Gastroesophageal sphincter (tissue), 4 donors: ENCODE measurements around the gene NEDD9. TPM values are rescaled to one million over a fixed set of nuclear protein-coding genes. Genes with fewer than 3 reads are reported as not detected.

Source experiments
- ATAC-seq: fragments of 150-250 bp; one replicate; pipeline ENCODE4 v1.9.1; 2016; ENCODE audit warnings: mild to moderate bottlenecking, moderate library complexity
- H3K27ac ChIP-seq, 4 donors: fragments of 200-600 bp; sonication (generic) in 3 of 4; 1 replicate in 3 of 4; 2 replicates in 1 of 4; pipeline ENCODE4 v1.5.1; 2016 to 2019
- H3K27me3 ChIP-seq: fragments of 200-600 bp; sonication (generic); one replicate; pipeline ENCODE4 v1.5.1; 2019
- H3K36me3 ChIP-seq, 2 donors: fragments of 200-600 bp; sonication (generic); one replicate each; pipeline ENCODE4 v1.5.1; 2019; ENCODE audit warnings: control low read depth in 1 of 2
- H3K4me1 ChIP-seq, 3 donors: fragments of 200-600 bp; sonication (generic); 1 replicate in 2 of 3; 2 replicates in 1 of 3; pipeline ENCODE4 v1.5.1; 2016 to 2019; ENCODE audit warnings: control low read depth in 2 of 3
- H3K4me3 ChIP-seq, 2 donors: fragments of 200-600 bp; sonication (generic); one replicate each; pipeline ENCODE4 v1.5.1; 2019; ENCODE audit warnings: mild to moderate bottlenecking in 1 of 2, moderate library complexity in 1 of 2
- H3K9me3 ChIP-seq, 3 donors: fragments of 200-600 bp; sonication (generic); one replicate each; pipeline ENCODE4 v1.5.1; 2017 to 2019; ENCODE audit warnings: control low read depth in 2 of 3
- EP300 ChIP-seq: sonication (generic); formaldehyde crosslinking; IDR thresholded peaks from one replicate; pipeline ENCODE4 v1.6.1; 2017; ENCODE audit warnings: antibody characterized with exemption, mild to moderate bottlenecking
- POLR2A ChIP-seq, 2 donors: fragments of 450-650 bp; IDR thresholded peaks; one replicate each; pipeline ENCODE4 v1.6.1; 2017; ENCODE audit warnings: antibody characterized with exemption in 2 of 2, mild to moderate bottlenecking in 2 of 2, moderate library complexity in 1 of 2
- POLR2AphosphoS5 ChIP-seq: sonication (generic); formaldehyde crosslinking; IDR thresholded peaks from one replicate; pipeline ENCODE4 v1.6.1; 2017; ENCODE audit warnings: antibody characterized with exemption
- WGBS, 2 donors: methylation state at CpG; one replicate each; pipeline ENCODE4 v1.1.5; 2018; ENCODE audit warnings: low coverage in 1 of 2; 5-methylcytosine and 5-hydroxymethylcytosine counted together
- total RNA-seq, 4 donors: library from RNA; depleted of rRNA; stranded (reverse); fragments of >200 nt; gene quantifications; one replicate each; pipeline ENCODE4 v1.1.0, GENCODE V29; 2016
- TF ChIP-seq, protein P1 (sequence below), 4 experiments: fragments of 200-600 bp in 2 of 4; fragments of 450-650 bp in 2 of 4; sonication (generic) in 1 of 4; IDR thresholded peaks; one replicate each; pipeline ENCODE4 v1.5.1; 2017 to 2019; ENCODE audit warnings: antibody characterized with exemption in 4 of 4, mild to moderate bottlenecking in 2 of 4, moderate library complexity in 2 of 4

The NEDD9 gene
- total RNA-seq, 4 donors from 2014 or later, result 13.1 to 42.7 (median 26.7) TPM

DNA sequence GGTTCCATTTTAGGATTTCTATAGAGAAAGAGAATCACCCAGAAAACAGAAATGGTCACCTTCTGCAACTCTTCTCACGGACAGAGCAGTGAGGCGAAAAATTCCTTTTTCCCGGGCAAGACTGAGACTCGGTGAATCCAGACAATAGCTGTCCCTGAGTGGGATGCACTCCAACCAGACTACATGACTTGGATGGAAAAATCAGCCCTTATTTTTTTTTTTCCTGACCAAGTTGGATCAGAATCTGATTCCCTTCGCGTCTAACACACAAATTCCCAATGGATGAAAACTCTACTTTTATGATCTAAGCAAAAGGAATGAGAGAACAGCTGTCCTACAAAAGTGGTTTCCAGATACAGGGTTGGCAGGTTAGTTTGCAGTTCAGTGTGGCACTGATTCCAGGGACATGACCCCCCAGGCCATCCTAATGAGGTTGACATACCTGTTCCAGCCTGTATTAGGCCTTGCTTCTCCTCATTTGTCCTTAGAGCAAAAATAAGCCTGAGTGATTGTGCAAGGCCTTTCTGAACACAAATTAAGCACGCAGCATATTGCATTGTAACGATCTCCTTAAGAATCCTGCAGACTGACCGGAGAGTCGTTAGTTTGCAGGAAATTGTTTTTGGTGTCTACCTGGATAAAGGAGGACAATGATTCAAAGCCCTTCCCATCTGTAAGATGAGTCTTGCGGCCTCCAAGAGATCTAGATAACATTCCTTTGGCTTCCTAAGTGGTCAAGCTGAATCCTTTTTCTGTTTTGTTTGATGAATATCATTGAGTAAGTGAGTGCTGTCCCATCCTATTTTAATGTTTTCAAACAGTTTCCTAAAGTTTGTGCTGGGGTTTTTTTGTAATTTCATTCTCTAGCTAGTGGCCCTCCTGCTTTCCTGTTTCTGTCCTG lies 1.5 kb upstream of the NEDD9 start:
- H3K27ac ChIP-seq, result peak overlapping the region in 3 of 4 donors; percentile 80 to 89 (median 84)

DNA sequence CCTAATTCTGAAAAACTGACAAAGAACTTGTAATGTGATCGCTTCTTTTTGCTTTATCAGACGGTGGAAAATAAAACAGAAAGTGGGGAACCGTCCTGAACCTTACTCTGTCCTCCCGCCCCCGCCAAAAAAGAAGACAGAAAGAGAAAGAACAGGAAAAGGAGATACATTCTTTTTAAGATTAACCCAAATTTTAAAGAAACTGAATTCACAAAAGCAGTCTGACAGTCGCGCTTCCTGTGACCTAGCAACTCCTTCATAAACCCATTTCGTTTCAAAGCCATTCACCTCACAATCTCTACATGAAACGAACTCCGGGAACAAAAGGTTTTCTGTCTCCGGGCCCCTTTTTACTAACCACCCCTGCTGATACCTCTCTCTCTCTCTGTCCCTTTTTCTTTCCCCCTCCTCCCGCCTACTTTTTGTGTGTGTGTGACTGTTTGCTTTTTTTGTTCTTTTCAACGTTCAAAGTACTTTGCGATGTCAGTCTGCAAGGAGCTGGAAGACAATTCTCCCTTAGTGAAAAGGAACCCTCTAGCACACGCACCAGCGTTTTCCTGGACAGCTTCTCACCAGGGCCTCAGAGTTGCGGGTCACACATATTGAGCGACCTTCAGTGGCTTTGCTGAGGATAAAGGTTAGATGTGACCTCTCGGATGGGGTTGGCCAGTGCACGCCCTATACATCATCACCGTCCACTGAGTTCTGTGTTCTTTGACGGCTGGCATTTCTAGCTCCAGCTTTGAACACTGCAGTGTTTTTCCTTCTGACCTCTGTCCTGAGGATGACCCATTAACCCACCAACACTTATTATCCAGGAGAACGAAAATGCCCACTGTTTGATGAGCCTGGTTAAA lies 530 bp upstream of the NEDD9 start:
- Histone ChIP-seq H3K36me3 (no peaks in the 10 kb centered on the region), H3K4me3 (peak overlapping the region; percentile 50 to 61), H3K27me3 (no peaks in the 10 kb centered on the region), H3K4me1 (peaks cover 0 to 33% (median 0%) of the 10 kb centered on the region in 3 donors), H3K27ac (peak overlapping the region; percentile 48 to 89 (median 82)), H3K9me3 (no peaks in the 10 kb centered on the region)
- 11 to 15% methylated on average over 14 to 21 of the region's 23 CpGs for WGBS, 2 donors
- no peak for TF ChIP-seq POLR2AphosphoS5
- peak; percentile 4 for ATAC-seq

More for the DNA sequence above, 1.5 kb upstream of the NEDD9 start:
- H3K9me3 ChIP-seq, result no peaks in the 10 kb centered on the region
- no peaks in the 10 kb centered on the region for H3K27me3 ChIP-seq
- no peak for ATAC-seq
- TF ChIP-seq, protein P1, sequence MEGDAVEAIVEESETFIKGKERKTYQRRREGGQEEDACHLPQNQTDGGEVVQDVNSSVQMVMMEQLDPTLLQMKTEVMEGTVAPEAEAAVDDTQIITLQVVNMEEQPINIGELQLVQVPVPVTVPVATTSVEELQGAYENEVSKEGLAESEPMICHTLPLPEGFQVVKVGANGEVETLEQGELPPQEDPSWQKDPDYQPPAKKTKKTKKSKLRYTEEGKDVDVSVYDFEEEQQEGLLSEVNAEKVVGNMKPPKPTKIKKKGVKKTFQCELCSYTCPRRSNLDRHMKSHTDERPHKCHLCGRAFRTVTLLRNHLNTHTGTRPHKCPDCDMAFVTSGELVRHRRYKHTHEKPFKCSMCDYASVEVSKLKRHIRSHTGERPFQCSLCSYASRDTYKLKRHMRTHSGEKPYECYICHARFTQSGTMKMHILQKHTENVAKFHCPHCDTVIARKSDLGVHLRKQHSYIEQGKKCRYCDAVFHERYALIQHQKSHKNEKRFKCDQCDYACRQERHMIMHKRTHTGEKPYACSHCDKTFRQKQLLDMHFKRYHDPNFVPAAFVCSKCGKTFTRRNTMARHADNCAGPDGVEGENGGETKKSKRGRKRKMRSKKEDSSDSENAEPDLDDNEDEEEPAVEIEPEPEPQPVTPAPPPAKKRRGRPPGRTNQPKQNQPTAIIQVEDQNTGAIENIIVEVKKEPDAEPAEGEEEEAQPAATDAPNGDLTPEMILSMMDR (IDR thresholded peaks at IDR 0.05), result no peak
- TF ChIP-seq EP300 (no peak), POLR2A (IDR thresholded peaks at IDR 0.05) (no peak), POLR2AphosphoS5 (no peak)
- H3K4me1 ChIP-seq, result peaks cover 0 to 33% (median 0%) of the 10 kb centered on the region in 3 donors
- H3K4me3 ChIP-seq, result no peak overlapping the region
- WGBS, 2 donors, result 85 to 88% methylated on average over 9 to 11 of the region's 11 CpGs
- H3K36me3 ChIP-seq, result no peaks in the 10 kb centered on the region

DNA sequence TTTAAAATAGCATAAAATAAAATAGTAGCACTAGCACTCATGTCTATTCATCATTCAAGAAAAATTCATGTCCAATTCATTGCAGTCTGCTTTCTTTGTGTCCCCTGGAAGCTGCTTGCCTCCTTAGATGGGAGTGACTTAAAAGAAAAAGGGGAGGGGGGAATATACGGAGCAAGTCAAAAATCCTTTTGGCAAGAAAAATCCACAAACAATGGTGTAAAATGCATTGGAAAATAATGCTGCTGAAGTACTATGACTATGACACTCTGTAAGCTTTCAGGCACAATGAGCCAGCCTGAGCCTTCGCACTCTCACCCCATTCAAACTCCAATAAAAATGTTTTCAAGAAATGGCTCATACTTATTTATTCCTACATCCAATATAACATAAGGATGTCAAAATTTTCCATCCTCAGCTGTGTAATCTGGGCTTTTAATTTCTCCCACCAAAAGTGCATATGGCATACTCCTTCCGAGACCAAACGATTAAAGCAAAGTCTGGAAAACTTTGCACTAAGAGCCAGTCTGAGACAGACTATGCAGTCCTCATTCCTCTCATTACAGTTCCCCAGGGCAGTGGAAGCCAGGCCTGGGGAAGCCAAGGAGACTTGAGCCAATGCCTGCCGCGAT lies 790 bp downstream of the NEDD9 start:
- ATAC-seq, result peak; percentile 62
- peak overlapping the region; percentile 50 to 61 for H3K4me3 ChIP-seq
- H3K27ac ChIP-seq, result peak overlapping the region; percentile 48 to 89 (median 82)
- 11 to 12% methylated on average over 6 of the region's 6 CpGs for WGBS, 2 donors
- no peaks in the 10 kb centered on the region for H3K36me3 ChIP-seq
- peaks cover 0 to 31% (median 0%) of the 10 kb centered on the region in 3 donors for H3K4me1 ChIP-seq
- no peaks in the 10 kb centered on the region for H3K27me3 ChIP-seq
- H3K9me3 ChIP-seq, result no peaks in the 10 kb centered on the region
- TF ChIP-seq POLR2AphosphoS5, result peak; percentile 24
- TF ChIP-seq, protein P1 (IDR thresholded peaks at IDR 0.05), result no peak
- no peak for TF ChIP-seq EP300

DNA sequence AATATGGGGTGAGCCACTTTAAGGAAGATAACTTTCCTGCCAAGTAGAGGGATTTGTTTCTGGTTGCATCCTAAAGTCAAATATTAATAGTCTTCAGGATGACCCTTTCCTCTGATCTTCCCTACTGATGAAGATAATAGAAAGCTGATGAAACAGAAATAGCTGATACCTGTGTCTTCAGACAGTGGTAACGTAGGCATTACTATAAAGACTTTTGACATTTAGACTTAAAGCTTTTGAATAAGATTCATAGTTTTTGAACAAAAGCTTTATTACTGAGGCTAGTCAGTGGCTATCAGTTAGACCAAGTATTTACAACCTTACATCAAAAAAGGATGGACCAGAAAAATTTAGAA lies 1.4 kb downstream of the NEDD9 start:
- H3K9me3 ChIP-seq, result no peaks in the 10 kb centered on the region
- ATAC-seq, result no peak
- WGBS, 2 donors, result 45 to 63% methylated on average over 1 of the region's 1 CpG
- TF ChIP-seq POLR2AphosphoS5 (no peak), EP300 (no peak), POLR2A (IDR thresholded peaks at IDR 0.05) (no peak)
- TF ChIP-seq, protein P1 (IDR thresholded peaks at IDR 0.05), result no peak
- H3K27ac ChIP-seq, result peak overlapping the region; percentile 48 to 89 (median 82)
- H3K36me3 ChIP-seq, result no peaks in the 10 kb centered on the region
- H3K4me3 ChIP-seq, result peak overlapping the region; percentile 50 to 61
- peaks cover 0 to 27% (median 0%) of the 10 kb centered on the region in 3 donors for H3K4me1 ChIP-seq
- no peaks in the 10 kb centered on the region for H3K27me3 ChIP-seq
